Lung (tissue), 12 donors: ENCODE results near the gene MARCHF10. TPM values are rescaled to one million over a fixed set of nuclear protein-coding genes. Genes with fewer than 3 reads are reported as not detected.

Experiments
- ATAC-seq: fragments of 200-7000 bp; cut with Tn5 transposase; one replicate; pipeline ENCODE4 v1.9.1; 2020; ENCODE audit warnings: moderate number of reproducible peaks; ENCODE audit not compliant: insufficient read depth, low FRiP score
- DNase-seq, 3 donors: peaks; one replicate each; pipeline ENCODE4 v3.0.0-alpha.2; 2013 to 2017
- H3K27ac ChIP-seq, 2 donors: one replicate each; pipeline ENCODE4 v1.5.1; 2013; ENCODE audit warnings: mild to moderate bottlenecking in 2 of 2, moderate library complexity in 2 of 2, control low read depth in 1 of 2, inconsistent platforms in 1 of 2, low read depth in 1 of 2, low read length in 1 of 2
- H3K27me3 ChIP-seq, 3 donors: one replicate each; pipeline ENCODE4 v1.5.1; 2013; ENCODE audit warnings: low read length in 2 of 3; ENCODE audit not compliant: control insufficient read depth in 3 of 3, insufficient read depth in 3 of 3
- H3K36me3 ChIP-seq, 4 donors: one replicate each; pipeline ENCODE4 v1.5.1; 2013; ENCODE audit warnings: low read length in 4 of 4, mild to moderate bottlenecking in 1 of 4, moderate library complexity in 1 of 4; ENCODE audit not compliant: control insufficient read depth in 4 of 4, insufficient read depth in 4 of 4
- H3K4me1 ChIP-seq, 5 donors: one replicate each; pipeline ENCODE4 v1.5.1; 2013; ENCODE audit warnings: low read length in 5 of 5, mild to moderate bottlenecking in 2 of 5, moderate library complexity in 1 of 5; ENCODE audit not compliant: control insufficient read depth in 5 of 5, insufficient read depth in 5 of 5
- H3K4me3 ChIP-seq: one replicate; pipeline ENCODE4 v1.5.1; 2013; ENCODE audit warnings: mild to moderate bottlenecking, control low read depth, moderate library complexity
- H3K9ac ChIP-seq, 2 donors: one replicate each; pipeline ENCODE4 v1.5.1; 2013; ENCODE audit warnings: low read length in 2 of 2, control low read depth in 1 of 2; ENCODE audit not compliant: insufficient read depth in 1 of 2
- H3K9me3 ChIP-seq, 4 donors: one replicate each; pipeline ENCODE4 v1.5.1; 2013; ENCODE audit warnings: low read length in 3 of 4, mild to moderate bottlenecking in 1 of 4, moderate library complexity in 1 of 4; ENCODE audit not compliant: control insufficient read depth in 4 of 4, insufficient read depth in 3 of 4
- WGBS, 2 donors: extraction: QIAGEN DNeasy Blood & Tissue Kit; methylation state at CpG; one replicate each; pipeline ENCODE4 v1.1.7; 2013; 5-methylcytosine and 5-hydroxymethylcytosine counted together
- polyA plus RNA-seq, 2 donors: library from polyadenylated mRNA; stranded (reverse); fragments of 200-250 nt; gene quantifications; one replicate each; pipeline ENCODE4 v1.2.1, GENCODE V29; 2013
- total RNA-seq, 2 donors: library from RNA; depleted of rRNA in 1 of 2; stranded (reverse); fragments of >200 nt in 1 of 2; gene quantifications; one replicate each; pipeline ENCODE4 v1.2.1, GENCODE V29; 2014 to 2021
- TF ChIP-seq, protein P1 (sequence below): IDR thresholded peaks from 2 replicates; pipeline ENCODE4 v1.5.1; 2012; ENCODE audit warnings: mild to moderate bottlenecking; ENCODE audit errors: control extremely low read depth, extremely low read depth
- donor health status: control.
- donor health status: control.
- donor health status: Bipolar disorder and iron deficiency.
- donor health status: healthy.
- donor health status: DM: yes; HTN: yes; CAD: no.

Gene MARCHF10
- total and polyA plus RNA-seq, 4 donors, result 3.1 to 13.8 (median 7.5) TPM

DNA sequence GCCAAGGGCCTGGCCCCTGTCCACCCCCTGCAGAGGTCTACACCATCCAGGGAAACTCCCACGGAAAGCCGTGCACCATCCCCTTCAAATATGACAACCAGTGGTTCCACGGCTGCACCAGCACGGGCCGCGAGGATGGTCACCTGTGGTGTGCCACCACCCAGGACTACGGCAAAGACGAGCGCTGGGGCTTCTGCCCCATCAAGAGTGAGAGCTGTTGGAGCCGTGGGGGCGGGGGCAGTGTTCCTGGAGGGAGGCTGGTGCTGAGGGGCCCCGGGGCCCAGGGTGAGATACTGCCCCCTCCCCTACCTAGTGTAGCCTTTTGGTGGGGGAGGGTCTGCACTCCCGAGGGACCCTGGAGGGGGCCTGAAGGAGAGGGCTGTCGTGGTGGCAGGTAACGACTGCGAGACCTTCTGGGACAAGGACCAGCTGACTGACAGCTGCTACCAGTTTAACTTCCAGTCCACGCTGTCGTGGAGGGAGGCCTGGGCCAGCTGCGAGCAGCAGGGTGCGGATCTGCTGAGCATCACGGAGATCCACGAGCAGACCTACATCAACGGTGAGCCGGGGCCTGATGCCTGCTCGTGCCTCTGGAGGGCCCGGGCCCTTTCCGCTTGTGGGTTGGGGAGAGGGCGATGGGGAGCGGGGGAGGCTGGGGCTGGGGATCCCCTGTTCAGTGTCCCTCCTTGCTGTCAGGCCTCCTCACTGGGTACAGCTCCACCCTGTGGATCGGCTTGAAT is 141.9 kb downstream of the MARCHF10 start:
- Histone ChIP-seq H3K27me3 (no peaks in the 10 kb centered on the region), H3K27ac (no peak overlapping the region), H3K36me3 (peaks cover 0 to 24% (median 10%) of the 10 kb centered on the region in 4 donors), H3K9me3 (no peaks in the 10 kb centered on the region), H3K4me1 (no peaks in the 10 kb centered on the region), H3K9ac (no peak overlapping the region), H3K4me3 (no peak overlapping the region)
- ATAC-seq, result no peak
- TF ChIP-seq, protein P1, sequence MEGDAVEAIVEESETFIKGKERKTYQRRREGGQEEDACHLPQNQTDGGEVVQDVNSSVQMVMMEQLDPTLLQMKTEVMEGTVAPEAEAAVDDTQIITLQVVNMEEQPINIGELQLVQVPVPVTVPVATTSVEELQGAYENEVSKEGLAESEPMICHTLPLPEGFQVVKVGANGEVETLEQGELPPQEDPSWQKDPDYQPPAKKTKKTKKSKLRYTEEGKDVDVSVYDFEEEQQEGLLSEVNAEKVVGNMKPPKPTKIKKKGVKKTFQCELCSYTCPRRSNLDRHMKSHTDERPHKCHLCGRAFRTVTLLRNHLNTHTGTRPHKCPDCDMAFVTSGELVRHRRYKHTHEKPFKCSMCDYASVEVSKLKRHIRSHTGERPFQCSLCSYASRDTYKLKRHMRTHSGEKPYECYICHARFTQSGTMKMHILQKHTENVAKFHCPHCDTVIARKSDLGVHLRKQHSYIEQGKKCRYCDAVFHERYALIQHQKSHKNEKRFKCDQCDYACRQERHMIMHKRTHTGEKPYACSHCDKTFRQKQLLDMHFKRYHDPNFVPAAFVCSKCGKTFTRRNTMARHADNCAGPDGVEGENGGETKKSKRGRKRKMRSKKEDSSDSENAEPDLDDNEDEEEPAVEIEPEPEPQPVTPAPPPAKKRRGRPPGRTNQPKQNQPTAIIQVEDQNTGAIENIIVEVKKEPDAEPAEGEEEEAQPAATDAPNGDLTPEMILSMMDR, result no peak
- 90 to 96% methylated on average over 30 of the region's 30 CpGs for WGBS, 2 donors
- no peak for DNase-seq

DNA sequence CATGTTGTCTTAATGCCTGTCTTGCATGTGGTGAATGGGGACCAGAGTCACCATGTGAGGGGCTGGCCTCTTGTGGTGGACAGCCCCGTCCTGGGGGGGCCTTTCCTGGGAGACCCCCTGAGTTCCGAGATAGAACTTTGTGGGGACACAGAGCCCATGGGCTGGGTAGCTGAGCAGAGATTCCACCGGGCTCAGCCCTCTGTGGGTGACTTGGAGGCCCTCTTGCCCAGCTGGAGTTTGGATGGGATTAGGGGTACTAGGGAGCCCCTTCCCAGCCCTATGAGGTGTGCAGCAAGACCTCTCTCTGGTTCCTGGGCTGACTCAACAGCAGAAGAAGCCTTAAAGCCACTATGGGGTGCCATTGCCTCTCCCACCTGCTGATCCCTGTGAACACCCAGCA is 142.5 kb downstream of the MARCHF10 start:
- DNase-seq (no peak), ATAC-seq (no peak)
- H3K27me3 ChIP-seq, result no peaks in the 10 kb centered on the region
- no peak overlapping the region for H3K27ac ChIP-seq
- H3K9me3 ChIP-seq, result peaks cover 0 to 1% (median under 1%) of the 10 kb centered on the region in 4 donors
- TF ChIP-seq, protein P1, result no peak
- no peaks in the 10 kb centered on the region for H3K4me1 ChIP-seq
- no peak overlapping the region for H3K4me3 ChIP-seq
- peaks cover 0 to 25% (median 8%) of the 10 kb centered on the region in 4 donors for H3K36me3 ChIP-seq
- WGBS, 2 donors, result 90 to 92% methylated on average over 3 of the region's 3 CpGs
- no peak overlapping the region for H3K9ac ChIP-seq

DNA sequence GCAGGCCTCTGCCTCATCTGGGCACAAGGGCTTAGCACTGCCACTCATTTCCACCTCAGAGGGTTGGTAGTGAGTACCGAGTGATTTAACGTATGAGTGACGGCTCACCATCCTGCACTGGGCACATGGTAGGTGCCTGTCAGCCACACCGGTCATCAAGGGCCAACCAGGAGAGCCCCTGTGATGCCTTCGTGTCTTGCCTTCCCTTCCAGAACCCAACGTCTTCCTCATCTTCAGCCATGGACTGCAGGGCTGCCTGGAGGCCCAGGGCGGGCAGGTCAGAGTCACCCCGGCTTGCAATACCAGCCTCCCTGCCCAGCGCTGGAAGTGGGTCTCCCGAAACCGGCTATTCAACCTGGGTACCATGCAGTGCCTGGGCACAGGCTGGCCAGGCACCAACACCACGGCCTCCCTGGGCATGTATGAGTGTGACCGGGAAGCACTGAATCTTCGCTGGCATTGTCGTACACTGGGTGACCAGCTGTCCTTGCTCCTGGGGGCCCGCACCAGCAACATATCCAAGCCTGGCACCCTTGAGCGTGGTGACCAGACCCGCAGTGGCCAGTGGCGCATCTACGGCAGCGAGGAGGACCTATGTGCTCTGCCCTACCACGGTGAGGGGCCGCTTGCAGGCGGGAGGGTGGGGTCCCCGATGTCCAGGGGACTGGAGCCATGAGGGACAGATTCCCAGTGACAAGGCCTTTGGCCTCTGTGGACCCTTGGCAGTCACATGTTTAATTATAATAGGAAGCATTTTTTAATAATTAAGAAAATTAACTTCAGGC is 143.6 kb downstream of the MARCHF10 start:
- 90 to 95% methylated on average over 25 of the region's 25 CpGs for WGBS, 2 donors
- ATAC-seq, result no peak

More for the DNA sequence above, 143.6 kb downstream of the MARCHF10 start:
- Histone ChIP-seq H3K4me1 (no peaks in the 10 kb centered on the region), H3K27me3 (no peaks in the 10 kb centered on the region), H3K36me3 (peaks cover 0 to 21% (median 8%) of the 10 kb centered on the region in 4 donors), H3K9me3 (peaks cover 0 to 7% (median under 1%) of the 10 kb centered on the region in 4 donors), H3K4me3 (no peak overlapping the region), H3K9ac (no peak overlapping the region), H3K27ac (no peak overlapping the region)
- no peak for DNase-seq
- TF ChIP-seq, protein P1, result no peak
